HFF-Myc (cell line): ENCODE data around the gene ARHGAP42.

Experiments used
- DNase-seq: peaks from one replicate; pipeline ENCODE4 v3.0.0-alpha.2; 2011; ENCODE audit warnings: low read depth; ENCODE audit errors: extremely low read depth
- H3K4me3 ChIP-seq: replicated peaks from 2 replicates; pipeline ENCODE4 v1.5.1; 2011; ENCODE audit warnings: low read depth, mild to moderate bottlenecking, control low read depth, low read length
- CTCF ChIP-seq: IDR thresholded peaks from 2 replicates; pipeline ENCODE4 v1.5.1; 2012; ENCODE audit warnings: mild to moderate bottlenecking, low read depth, low read length, control low read depth; ENCODE audit errors: missing control alignments

Gene ARHGAP42

GRCh38 chr11:100689141-100689540, 2.1 kb downstream of the ARHGAP42 start:
- DNase-seq: no peak
- H3K4me3 ChIP-seq: no peak overlapping the region
- TF ChIP-seq CTCF: no peak

DNA sequence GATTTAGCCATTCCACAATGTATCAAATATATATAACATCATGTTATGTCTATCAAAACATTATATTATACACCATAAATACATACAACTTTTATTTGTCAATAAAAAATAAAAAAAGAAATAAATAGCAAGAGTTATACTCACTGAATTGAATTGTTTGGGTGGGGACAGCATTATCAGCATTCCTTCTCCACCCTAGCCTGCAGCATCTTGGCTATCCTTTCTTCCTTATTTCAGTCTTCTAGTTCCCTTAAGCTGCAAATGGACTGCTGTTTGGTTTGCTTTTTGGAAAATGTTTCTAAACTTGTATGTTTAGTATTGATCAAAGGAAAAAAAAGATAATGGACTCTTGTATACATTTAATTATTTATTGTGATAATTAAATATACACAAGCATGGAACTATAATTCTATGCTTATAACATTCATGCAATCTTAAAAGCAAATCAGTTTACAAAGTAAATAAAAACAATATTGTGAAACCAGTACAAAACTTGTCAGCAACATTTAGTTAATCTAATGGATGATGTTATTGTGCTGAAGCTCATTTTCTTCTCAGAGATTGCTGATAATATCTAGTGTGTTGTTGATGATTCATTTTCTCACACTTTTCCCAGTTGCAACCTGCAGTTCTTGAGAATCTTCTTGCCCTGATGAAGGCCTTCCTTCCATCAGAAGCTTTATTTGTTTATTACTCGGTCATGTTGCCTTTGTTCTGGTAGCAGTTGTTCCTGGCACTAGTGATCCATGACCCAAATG, 5.0 kb downstream of the ARHGAP42 start:
- TF ChIP-seq CTCF: no peak
- no peak overlapping the region for H3K4me3 ChIP-seq
- no peak for DNase-seq

- no peak overlapping the region for H3K4me3 ChIP-seq
- DNase-seq: no peak
- no peak for TF ChIP-seq CTCF
These were observed 8.8 kb downstream of the ARHGAP42 start for GRCh38 chr11:100695911-100696310.

GRCh38 chr11:100703139-100703538, 16.1 kb downstream of the ARHGAP42 start:
- no peak for DNase-seq
- H3K4me3 ChIP-seq: no peak overlapping the region
- TF ChIP-seq CTCF: no peak

GRCh38 chr11:100703801-100704575, 16.9 kb downstream of the ARHGAP42 start:
- no peak for DNase-seq
- H3K4me3 ChIP-seq: no peak overlapping the region
- no peak for TF ChIP-seq CTCF

DNA sequence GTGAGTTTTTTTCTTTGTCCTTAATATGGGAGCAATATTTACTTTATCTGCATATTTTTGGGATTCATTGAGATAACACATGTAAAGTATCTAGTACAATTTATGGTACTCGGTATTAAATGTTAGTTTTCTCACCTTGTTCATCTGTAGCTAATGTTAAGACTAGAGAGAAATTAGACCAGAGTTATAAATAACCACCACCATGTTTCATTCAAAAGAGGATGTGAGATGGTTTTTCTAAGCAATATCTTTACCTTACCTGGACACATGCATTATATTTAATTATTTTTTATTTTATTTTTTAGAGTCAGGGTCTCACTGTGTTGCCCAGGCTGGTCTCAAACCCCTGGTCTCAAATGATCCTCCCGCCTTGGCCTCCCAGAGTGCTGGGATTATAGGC, 18.4 kb downstream of the ARHGAP42 start:
- no peak overlapping the region for H3K4me3 ChIP-seq
- TF ChIP-seq CTCF: no peak
- no peak for DNase-seq
